GM19455 (cell line): ENCODE measurements around the gene FOLR2.
"Not testable (repeated sequence)": the region's sequence is repeated elsewhere in the genome, so short reads cannot be mapped to it uniquely, and the experiment has no call there.

ENCODE experiments used
- ATAC-seq: cut with Tn5 transposase; IDR thresholded peaks from one replicate; pipeline ENCODE4 v1.9.1; 2021; ENCODE audit not compliant: unreplicated experiment

The FOLR2 gene

GRCh38 chr11:72204886-72205285, 11.7 kb upstream of the FOLR2 start:
- no peak for ATAC-seq

- ATAC-seq, result not testable (repeated sequence)
These were observed 9.8 kb upstream of the FOLR2 start for GRCh38 chr11:72206794-72207193.

DNA sequence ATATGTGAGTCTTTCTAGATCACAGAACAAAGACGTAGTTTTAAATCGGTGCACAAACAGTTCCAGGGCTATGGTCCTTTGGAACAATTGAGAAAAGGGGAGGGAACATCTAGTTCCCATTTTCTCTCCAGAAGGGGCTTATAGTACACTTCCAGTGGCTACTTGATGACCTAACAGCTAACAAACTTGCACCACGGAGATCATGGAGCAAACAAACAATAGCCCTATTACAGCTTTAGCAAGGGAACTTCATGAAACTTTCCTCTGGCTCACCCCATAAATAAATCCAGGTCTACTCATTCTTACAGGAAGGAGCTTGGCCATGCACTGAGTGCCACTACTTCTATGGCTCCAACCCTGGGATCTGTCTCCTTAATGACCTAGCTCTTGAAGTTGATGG, 8.3 kb upstream of the FOLR2 start:
- ATAC-seq, result no peak

DNA sequence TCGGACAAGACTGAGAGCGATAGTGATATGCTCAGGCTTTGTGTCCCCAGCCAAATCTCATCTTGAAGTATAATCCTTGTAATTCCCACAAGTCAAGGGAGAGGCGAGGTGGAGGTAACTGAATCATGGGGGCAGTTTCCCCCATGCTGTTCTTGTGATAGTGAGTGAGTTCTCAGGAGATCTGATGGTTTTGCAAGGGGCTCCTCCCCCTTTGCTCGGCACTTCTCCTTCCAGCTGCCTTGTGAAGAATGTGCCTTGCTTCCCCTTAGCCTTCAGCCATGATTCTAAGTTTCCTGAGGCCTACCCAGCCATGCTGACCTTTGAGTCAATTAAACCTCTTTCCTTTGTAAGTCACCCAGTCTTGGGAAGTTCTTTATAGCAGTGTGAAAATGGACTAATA, 7.5 kb upstream of the FOLR2 start:
- ATAC-seq, result no peak

- ATAC-seq, result no peak
These were observed 1.2 kb downstream of the FOLR2 start for GRCh38 chr11:72217841-72218240.

- no peak for ATAC-seq
These were observed 1.7 kb downstream of the FOLR2 start for GRCh38 chr11:72218251-72218745.

GRCh38 chr11:72220696-72221363, 4.2 kb downstream of the FOLR2 start:
- no peak for ATAC-seq

DNA sequence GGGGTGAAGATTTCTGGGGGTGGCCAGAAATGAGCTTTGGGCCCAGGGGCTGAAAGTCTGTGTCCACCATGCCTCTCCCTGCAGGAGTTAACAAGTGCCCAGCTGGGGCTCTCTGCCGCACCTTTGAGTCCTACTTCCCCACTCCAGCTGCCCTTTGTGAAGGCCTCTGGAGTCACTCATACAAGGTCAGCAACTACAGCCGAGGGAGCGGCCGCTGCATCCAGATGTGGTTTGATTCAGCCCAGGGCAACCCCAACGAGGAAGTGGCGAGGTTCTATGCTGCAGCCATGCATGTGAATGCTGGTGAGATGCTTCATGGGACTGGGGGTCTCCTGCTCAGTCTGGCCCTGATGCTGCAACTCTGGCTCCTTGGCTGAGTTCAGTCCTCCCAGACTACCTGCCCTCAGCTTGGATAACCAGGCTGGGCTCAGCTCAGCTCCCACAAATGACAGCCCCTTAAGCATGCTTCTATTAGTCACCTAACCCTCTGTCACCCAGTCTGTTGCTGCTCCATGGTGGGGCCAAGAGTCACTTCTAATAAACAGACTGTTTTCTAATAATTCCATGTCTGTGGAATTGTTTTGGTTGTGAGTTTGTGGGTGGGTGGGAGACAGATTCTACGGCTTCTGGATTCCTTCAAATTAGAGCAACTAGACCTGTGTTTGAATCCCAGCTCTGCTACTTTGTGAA, 4.9 kb downstream of the FOLR2 start:
- no peak for ATAC-seq

- ATAC-seq, result no peak
These were observed 5.7 kb downstream of the FOLR2 start for GRCh38 chr11:72222106-72222891.

GRCh38 chr11:72222907-72223614, 6.5 kb downstream of the FOLR2 start:
- peak; percentile 57 for ATAC-seq

GRCh38 chr11:72223615-72224563, 7.3 kb downstream of the FOLR2 start:
- peak; percentile 52 for ATAC-seq

DNA sequence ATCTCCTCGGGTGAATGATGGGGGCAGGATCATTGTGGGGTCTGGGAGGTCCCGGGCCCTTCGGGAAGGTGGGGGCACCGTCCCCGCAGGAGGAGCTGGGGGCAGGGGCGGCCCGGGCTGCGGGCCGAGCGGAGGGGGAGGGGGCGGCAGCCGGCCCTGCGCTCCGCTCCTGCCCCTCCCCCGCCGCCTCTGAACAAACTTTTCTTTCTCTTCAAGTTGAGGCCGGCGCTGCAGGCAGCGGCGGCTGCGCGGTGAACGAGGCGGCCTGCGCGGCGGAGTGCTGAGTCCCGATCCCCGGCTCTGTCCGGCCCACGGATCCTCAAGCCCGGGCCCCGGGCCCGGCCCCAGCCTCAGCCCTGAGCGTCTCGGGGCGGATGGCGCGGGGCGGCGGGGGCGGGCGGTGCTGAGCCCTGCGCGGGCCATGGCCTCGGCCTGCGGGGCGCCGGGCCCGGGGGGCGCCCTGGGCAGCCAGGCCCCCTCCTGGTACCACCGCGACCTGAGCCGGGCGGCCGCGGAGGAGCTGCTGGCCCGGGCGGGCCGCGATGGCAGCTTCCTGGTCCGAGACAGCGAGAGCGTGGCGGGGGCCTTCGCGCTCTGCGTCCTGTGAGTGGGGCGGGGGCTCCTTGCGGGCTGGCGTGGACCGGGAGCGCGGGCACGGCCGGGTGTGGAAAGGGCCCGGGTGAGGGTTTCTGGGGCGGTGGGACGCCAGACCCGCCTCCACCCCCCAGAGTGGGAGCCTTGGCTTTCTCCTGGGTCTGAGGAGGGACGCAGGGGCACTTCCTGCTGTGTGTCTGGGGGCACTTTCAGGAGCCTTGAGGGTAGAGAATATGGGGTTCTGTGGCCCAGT, 8.2 kb downstream of the FOLR2 start, which contains the start of gene INPPL1:
Gene INPPL1 (plus strand): TSS at position 204 of the 847 bp plus-strand sequence. CDS start 218 bp downstream, at position 422.
- ATAC-seq, result no peak

GRCh38 chr11:72225411-72225951, 8.9 kb downstream of the FOLR2 start:
- ATAC-seq, result no peak

DNA sequence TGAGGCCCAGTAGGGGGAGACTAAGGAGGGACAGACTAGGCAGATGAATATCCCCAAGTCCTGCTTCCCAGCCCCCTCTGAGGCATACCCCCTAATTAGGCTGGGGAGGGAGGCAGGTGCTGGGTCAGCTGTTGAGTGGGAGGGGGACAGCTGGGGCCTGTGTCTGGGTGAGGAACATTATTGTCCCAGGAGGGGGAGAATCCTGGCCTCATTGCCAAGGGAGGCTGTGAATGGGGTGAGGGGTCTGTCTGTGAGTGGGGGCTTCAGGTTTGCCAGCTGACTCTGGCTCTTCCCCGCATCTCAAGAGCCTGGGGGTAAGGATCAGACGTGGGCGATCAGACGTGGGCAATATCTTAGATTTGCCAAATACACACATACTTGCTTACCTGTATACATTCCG, 10.1 kb downstream of the FOLR2 start:
- ATAC-seq, result no peak

GRCh38 chr11:72227316-72228228, 11.0 kb downstream of the FOLR2 start:
- ATAC-seq, result no peak

DNA sequence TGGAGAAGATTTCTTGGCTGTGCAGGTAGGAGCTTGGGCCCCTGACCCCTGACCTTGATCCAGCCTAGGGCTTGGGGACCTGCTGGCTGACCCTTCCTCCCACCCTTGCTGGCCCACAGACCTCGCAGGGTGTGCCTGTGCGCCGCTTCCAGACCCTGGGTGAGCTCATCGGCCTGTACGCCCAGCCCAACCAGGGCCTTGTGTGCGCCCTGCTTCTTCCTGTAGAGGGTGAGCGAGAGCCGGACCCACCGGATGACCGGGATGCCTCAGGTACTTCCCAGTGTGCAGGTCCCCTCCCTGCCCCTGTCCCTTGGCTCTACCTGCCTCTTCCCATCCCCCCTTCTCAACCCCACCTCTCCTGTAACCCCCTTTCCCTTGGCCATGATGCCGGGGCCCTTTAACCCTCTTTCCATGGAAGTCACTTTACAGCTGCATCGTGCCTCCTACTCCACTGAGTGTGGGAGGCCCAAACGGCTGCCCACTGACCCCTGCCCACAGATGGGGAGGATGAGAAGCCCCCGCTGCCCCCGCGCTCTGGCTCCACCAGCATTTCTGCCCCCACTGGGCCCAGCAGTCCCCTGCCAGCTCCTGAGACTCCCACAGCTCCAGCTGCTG, 11.7 kb downstream of the FOLR2 start:
- no peak for ATAC-seq

DNA sequence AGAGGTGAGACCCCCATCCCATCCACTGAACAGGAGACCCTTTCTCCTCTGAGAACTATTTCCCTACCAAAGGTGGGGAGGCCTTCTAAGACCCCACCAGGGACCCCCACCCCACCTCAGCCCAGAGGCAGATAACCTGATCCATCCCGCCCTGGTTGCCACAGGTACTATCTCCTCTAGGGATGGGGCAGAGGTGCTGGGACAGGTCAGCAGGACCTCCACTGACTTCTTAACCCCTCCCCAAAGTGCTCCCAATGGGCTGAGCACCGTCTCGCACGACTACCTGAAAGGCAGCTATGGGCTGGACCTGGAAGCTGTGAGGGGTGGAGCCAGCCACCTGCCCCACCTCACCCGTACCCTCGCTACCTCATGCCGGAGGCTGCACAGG, 12.2 kb downstream of the FOLR2 start:
- ATAC-seq, result no peak
